ENCODE measurements around the gene PLEKHA7.
A peak's percentile ranks its signal among the peaks of the same experiment; 100 is the strongest.
"Not testable (repeated sequence)": the region's sequence is repeated elsewhere in the genome, so short reads cannot be mapped to it uniquely, and the experiment has no call there.

Gene PLEKHA7, protein sequence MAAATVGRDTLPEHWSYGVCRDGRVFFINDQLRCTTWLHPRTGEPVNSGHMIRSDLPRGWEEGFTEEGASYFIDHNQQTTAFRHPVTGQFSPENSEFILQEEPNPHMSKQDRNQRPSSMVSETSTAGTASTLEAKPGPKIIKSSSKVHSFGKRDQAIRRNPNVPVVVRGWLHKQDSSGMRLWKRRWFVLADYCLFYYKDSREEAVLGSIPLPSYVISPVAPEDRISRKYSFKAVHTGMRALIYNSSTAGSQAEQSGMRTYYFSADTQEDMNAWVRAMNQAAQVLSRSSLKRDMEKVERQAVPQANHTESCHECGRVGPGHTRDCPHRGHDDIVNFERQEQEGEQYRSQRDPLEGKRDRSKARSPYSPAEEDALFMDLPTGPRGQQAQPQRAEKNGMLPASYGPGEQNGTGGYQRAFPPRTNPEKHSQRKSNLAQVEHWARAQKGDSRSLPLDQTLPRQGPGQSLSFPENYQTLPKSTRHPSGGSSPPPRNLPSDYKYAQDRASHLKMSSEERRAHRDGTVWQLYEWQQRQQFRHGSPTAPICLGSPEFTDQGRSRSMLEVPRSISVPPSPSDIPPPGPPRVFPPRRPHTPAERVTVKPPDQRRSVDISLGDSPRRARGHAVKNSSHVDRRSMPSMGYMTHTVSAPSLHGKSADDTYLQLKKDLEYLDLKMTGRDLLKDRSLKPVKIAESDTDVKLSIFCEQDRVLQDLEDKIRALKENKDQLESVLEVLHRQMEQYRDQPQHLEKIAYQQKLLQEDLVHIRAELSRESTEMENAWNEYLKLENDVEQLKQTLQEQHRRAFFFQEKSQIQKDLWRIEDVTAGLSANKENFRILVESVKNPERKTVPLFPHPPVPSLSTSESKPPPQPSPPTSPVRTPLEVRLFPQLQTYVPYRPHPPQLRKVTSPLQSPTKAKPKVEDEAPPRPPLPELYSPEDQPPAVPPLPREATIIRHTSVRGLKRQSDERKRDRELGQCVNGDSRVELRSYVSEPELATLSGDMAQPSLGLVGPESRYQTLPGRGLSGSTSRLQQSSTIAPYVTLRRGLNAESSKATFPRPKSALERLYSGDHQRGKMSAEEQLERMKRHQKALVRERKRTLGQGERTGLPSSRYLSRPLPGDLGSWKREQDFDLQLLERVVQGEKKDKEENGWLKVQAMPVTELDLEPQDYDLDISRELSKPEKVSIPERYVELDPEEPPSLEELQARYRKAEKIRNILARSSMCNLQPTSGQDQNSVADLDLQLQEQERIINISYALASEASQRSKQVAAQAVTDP

GRCh38 chr11:17014321-17014832 is at the start of gene PLEKHA7:
PLEKHA7 (minus strand) TSS chr11:17014414; CDS start chr11:17014401, 13 bp downstream.
- DNase-seq, result no peak

GRCh38 chr11:17063171-17064002 is 49.2 kb upstream of the PLEKHA7 start:
- peak; percentile 31 for DNase-seq

DNA sequence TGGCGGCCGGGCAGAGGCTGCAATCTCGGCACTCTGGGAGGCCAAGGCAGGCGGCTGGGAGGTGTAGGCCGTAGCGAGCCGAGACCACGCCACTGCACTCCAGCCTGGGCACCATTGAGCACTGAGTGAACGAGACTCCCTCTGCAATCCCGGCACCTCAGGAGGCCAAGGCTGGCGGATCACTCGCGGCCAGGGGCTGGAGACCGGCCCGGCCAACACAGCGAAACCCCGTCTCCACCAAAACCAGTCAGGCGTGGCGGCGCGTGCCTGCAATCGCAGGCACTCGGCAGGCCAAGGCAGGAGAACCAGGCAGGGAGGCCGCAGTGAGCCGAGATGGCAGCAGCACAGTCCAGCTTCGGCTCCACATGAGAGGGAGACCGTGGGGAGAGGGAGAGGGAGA is 36.9 kb upstream of the PLEKHA7 start:
- DNase-seq, result not testable (repeated sequence)

DNA sequence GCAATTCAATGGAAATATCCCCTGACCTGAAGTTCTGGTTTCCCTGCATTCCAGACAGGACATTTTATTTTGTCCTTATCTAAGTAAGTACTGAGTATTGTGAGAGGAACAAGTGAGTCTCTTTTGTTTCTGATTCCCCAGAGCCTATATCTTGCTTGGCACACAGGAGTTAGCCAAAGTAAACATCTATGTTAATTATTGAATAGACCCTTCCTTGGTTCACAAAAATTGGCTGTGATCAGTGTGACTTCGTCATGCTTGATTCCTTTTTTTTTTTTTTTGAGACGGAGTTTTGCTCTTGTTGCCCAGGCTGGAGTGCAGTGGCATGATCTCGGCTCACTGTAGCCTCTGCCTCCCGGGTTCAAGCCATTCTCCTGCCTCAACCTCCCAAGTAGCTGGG is 34.3 kb upstream of the PLEKHA7 start:
- not testable (repeated sequence) for DNase-seq

GRCh38 chr11:17046690-17047089 is 32.5 kb upstream of the PLEKHA7 start:
- no peak for DNase-seq

DNA sequence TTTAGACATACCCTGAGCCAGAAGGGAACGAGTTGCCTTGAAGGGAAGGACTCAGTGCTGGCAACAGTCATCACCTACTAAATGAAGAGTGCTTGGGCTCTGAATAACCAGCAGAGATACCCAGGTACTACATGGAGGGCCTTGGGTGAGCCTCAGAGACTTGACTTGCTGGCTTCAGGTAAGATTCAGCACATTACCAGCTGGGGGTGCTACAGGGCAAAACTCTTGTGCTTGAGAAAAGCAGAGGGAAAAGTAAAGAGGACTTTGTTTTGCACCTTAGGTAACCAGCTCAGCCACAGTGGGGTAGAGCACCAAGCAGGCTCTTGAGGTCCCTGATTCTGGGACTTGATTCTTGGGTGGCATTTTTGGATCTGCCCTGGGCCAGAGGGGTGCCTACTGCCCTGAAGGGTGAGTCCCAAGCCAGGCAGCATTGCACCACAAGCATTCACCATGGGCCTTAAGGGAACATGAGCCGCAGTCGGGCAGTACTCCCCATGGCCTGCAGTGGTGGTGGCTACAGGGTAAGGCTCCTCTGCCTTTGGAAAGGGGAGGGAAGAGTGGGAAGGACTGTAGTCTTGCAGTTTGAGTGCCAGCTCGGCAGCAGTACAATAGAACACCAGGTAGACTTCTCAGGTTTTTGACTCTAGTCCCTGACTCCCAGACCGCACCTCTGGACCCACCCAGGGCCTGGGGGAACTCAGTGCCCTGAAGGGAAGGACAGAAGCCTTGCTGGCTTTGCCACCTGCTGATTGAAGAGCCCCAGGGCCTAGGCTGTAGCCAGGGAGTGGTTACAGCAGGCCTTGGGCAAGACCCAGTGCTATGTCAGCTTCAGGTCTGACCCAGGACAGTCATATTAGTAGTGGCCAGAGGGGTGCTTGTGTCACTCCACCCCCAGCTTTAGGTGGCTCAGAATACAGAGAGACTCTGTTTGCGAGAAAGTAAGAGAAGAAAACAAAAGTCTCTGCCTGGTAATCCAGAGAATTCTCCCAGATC is 22.7 kb upstream of the PLEKHA7 start:
- no peak for DNase-seq

GRCh38 chr11:17034027-17034426 is 19.8 kb upstream of the PLEKHA7 start:
- DNase-seq, result not testable (repeated sequence)

DNA sequence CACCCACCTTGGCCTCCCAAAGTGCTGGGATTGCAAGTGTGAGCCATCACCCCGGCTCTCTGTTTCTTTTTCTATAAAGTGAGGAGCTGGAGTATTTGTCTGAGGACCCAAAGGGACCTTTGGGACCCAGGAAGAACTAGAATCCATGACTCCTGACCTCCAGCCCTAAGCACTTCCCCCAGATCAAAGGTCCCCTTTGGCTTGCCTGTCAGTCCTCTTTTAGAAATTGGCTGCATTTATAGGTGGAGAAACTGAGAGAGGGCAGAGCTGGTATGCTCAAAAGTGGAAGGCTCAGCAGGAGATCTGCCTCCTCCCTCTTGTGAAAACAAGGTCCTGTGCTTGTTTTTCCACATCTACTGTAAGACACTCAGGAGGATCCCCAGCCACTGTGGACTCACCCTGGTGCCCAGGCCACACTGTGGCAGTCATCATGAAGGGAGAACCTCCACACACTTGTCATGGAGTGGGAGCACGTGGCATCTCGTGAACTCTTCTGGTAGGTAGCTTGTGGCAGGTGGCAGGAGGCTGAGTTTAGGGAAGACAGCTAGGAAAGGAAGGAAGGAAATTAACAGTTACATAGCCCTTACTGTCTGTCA is 12.4 kb upstream of the PLEKHA7 start:
- DNase-seq, result no peak

DNA sequence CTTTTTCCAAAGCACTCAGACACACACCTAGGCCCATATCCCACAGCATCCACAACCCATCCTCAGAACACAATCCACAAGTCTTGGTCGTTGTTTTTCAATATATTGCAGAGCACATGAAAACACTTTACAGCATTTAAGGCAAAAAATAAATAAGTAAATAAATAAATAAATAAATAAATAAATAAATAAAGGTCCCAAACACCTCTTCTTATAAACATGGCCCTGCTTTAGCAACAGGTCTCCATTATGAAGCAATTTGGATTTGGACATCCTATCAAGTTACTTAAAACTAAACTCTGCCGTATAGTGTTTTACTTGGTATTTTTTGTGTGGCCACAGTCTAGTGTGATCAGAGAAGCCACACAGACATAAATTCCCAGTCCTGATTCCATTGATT is 10.7 kb upstream of the PLEKHA7 start:
- DNase-seq, result no peak

GRCh38 chr11:17021511-17021910 is 7.3 kb upstream of the PLEKHA7 start:
- DNase-seq, result no peak

DNA sequence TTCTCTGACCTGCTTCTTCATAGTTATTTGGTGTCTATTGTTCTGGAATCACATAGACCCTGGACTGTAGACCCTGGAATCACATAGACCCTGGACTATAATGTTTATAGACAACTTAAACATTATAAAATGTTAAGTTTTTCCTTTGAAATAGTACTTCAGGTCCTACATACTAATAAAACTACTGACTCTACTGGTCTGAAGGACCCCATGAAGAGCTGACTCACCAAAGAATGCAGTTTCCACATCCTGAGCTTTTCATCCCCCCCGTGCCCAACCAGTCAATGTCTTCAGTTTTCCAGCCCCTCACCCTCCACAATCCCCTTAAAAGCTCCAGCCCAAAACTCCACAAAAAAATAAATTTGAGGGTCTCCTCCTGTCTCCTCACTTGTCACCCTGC is 6.6 kb upstream of the PLEKHA7 start:
- no peak for DNase-seq

DNA sequence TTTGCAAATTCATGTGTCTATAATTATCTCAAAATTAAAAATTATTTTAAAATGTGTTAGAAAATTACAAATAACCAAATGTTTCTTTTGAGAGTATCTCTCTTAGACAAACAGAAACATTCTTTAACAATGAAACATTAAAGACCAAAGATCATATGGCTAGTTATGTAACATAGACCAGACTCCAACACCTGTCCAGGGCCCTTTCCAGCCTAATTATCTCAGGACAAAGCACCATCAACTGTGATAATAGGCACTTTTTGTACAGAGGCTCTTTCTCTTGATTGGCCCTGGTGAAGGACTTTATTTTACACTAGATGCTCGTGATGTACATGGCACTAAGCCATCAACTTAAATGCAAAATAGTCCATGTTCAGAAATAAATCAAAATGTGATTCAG is 5.0 kb upstream of the PLEKHA7 start:
- no peak for DNase-seq

- peak; percentile 3 for DNase-seq
Measured at GRCh38 chr11:17015627-17016126, 1.5 kb upstream of the PLEKHA7 start.

DNA sequence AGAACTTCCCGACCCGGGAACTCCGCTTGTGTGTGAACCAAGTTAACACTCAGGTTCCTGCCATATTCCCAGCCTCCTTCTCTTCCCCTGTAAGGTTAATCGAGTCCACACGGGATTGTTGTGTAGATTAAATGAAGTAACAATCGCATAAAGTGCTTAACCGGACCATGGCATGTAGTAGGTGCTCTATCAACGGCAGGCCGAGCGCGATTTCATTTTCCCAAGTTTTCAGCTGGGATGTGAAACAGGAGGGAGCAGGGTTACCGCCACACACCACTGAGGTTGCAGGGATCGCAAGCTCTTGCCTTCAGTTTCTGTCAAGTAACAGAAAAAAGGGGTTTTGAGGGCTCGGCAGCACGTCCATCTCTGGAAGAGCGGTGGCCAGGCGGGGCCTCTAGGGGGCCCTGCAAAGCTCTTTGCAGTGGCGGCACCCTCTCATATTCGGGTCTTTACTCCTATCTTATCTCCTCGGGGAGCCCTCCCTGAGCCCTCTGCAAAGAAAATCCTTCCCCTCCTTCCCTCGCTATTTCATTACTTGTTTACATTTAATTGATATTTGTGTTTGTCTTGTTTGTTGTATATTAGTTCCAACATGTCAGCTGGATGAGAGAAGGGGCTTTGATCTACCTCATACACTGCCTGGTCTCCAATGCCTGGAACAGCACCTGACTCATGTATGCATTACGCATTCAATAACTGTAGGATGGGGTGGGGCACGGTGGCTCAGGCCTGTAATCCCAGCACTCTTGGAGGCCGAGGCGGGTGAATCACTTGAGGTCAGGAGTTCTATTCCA is 816 bp upstream of the PLEKHA7 start:
- peak; percentile 27 for DNase-seq

GRCh38 chr11:17013548-17014320 is 480 bp downstream of the PLEKHA7 start:
- no peak for DNase-seq

GRCh38 chr11:17012712-17013547 is 1.3 kb downstream of the PLEKHA7 start:
- DNase-seq, result no peak

GRCh38 chr11:17012179-17012578 is 2.0 kb downstream of the PLEKHA7 start:
- DNase-seq, result no peak

All from fibroblast of skin of right biceps (primary cell).